ENCODE data around the gene ZC3H11A.
"Not testable (repeated sequence)": the region's sequence is repeated elsewhere in the genome, so short reads cannot be mapped to it uniquely, and the experiment has no call there.

ZC3H11A gene

GRCh38 chr1:203781962-203782361 lies 13.5 kb upstream of the ZC3H11A start:
- no peak for DNase-seq (ENCODE audit: low spot score)

- DNase-seq (ENCODE audit: low spot score) = no peak
Measured at GRCh38 chr1:203789966-203790365, 5.5 kb upstream of the ZC3H11A start.

GRCh38 chr1:203791498-203791897 lies 3.9 kb upstream of the ZC3H11A start:
- no peak for DNase-seq (ENCODE audit: low spot score)

GRCh38 chr1:203792486-203792885 lies 2.9 kb upstream of the ZC3H11A start:
- no peak for DNase-seq (ENCODE audit: low spot score)

- not testable (repeated sequence) for DNase-seq (ENCODE audit: low spot score)
Measured at GRCh38 chr1:203793561-203793960, 1.9 kb upstream of the ZC3H11A start.

GRCh38 chr1:203794764-203795440 lies 521 bp upstream of the ZC3H11A start:
- DNase-seq (ENCODE audit: low spot score) = no peak

GRCh38 chr1:203796236-203796605 lies 798 bp downstream of the ZC3H11A start:
- DNase-seq (ENCODE audit: low spot score) = peak; percentile 68

DNA sequence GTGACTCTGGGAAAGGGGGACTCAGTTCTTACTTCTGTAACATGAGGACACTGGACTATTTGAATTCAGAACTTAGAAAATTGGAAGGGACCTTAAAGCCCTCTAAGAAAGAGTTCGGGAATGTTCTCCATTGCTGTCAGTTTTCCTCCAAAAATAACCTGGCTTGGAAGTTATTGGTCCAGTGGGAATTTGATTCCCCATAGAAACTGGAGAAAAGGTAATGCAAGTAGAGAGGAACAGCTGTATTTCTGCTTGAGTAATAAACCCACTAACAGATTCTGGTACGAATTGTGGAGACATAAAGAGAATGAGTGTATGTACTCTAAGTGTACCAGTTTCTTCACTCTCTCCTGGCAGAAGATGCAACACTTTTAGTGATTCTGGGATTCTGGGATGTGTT lies 1.8 kb downstream of the ZC3H11A start:
- DNase-seq (ENCODE audit: low spot score) = no peak

DNA sequence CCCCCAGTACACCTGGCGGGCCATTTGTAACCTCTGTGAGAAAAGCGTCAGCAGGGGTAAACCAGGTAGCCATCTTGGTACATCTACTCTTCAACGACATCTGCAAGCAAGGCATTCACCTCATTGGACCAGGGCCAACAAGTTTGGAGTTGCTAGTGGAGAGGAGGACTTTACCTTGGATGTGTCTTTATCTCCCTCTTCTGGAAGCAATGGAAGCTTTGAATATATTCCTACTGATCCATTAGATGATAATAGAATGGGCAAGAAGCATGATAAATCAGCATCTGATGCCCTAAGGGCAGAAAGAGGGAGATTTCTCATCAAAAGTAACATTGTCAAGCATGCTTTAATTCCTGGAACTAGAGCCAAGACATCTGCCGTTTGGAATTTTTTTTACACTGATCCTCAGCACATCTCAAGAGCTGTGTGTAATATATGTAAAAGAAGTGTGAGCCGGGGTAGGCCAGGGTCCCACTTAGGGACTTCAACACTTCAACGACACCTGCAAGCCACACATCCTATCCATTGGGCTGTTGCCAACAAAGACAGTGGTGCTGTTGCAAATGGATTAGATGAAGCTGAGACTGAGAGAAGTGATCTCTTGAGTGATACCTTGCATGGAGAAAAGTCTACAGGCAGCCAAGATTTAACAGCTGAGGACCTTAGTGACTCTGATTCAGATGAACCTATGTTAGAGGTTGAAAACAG lies 2.7 kb downstream of the ZC3H11A start:
- no peak for DNase-seq (ENCODE audit: low spot score)

DNA sequence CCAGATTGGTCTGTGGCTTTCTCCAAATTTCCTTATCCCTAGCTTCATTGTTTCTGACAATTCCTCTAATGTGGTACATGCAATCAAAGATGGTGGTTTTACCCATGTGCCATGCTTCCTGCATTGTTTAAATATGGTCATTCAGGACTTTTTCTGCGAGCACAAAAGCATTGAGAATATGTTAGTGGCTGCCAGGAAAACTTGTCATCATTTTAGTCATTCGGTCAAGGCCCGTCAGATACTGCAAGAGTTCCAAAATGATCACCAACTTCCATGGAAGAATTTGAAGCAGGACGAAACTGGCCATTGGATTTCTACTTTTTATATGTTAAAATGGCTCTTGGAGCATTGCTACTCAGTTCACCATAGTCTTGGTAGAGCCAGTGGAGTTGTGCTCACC lies 3.7 kb downstream of the ZC3H11A start:
- DNase-seq (ENCODE audit: low spot score) = no peak

DNA sequence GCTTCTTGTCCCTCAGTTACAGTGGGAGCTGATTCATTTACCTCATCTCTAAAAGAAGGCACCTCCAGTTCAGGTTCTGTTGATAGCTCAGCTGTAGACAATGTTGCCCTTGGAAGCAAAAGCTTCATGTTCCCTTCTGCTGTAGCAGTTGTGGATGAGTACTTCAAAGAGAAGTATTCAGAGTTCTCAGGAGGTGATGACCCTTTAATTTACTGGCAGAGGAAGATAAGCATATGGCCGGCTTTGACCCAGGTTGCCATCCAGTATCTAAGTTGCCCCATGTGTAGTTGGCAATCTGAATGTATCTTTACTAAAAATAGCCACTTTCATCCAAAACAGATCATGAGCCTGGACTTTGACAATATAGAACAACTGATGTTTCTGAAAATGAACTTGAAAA lies 4.5 kb downstream of the ZC3H11A start:
- no peak for DNase-seq (ENCODE audit: low spot score)

DNA sequence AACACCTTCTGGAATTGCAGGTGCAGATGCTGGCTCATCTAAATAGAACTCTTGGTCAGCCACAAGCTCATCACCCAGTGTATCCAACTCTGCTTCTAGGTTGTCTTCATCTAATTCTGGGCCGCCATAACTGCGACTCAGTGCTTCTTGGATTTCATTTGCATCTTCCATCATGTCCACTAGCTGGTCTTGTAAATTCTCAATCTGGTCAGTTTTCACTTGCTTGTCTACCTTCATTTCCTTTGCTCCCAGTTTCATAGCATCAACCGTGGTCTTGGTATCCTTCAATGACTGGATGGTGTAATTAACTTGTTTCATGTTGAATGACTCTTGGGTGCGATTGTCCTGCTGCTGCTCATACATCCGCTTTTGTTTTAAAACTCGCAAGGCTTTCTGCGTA lies 10.3 kb downstream of the ZC3H11A start:
- no peak for DNase-seq (ENCODE audit: low spot score)

DNA sequence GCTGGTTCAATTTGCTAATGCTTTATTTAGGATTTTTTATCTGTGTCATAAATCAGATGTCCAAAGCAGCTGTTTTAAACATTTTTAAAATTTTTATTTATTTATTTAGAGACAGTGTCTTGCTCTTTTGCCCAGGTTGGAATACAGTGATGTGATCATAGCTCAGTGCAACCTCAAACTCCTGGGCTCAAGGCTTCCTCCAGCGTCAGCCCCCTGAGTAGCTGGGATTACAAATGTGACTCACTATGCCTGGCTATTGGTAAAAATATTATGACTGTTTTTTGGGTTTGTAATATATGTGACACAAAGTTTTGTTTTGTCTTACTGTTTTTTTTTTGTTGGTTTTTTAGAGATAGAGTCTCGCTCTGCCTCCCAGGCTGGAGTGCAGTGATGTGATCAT lies 11.8 kb downstream of the ZC3H11A start:
- DNase-seq (ENCODE audit: low spot score) = no peak

DNA sequence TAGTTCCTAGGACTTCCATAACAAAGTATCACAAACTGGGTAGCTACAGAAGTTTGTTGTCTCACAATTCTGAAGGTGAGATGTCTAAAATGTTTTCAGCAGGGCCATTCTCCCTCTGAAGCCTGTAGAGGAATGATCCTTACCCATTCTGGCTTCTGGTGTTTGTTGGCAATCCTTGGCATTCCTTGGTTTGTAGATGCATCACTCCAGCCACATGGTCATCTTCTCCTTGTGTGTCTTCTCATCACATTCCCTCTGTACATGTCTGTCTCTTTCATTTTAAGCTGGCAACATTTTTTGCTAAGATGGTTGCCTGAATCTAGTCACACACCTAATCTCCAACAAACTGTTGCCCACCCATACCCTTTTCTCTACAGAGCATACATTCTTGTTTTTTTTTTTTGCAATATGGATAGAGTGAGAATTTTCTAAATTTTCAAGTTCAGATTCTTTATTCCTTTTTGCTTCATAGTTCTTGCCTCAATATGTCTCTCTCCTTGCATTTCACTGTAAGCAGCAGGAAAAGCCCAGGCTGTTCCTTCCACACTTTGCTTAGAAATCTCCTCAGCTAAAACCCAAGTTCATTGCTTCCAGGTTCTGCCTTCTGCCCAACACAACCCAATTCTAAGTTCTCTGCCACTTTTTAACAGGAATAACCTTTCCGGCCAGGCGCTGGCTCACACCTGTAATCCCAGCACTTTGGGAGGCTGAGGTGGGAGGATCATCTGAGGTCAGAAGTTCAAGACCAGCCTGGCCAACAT lies 18.3 kb downstream of the ZC3H11A start:
- DNase-seq (ENCODE audit: low spot score) = no peak

DNA sequence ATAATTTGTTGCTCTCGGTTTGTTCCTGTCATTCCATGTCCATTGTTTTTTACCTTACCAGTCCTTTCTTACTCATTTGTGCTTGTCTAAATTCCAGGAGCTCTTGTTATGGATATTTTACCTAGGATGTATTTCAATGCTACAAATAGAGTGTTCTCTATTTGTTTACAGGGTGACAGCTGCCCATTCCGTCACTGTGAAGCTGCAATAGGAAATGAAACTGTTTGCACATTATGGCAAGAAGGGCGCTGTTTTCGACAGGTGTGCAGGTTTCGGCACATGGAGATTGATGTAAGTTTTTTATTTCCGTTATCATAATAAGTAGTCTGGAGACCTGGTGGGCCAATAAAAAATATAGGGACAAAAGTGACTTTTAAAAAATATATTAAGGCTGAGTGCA lies 23.0 kb downstream of the ZC3H11A start:
- peak; percentile 67 for DNase-seq (ENCODE audit: low spot score)

- no peak for DNase-seq (ENCODE audit: low spot score)
Measured at GRCh38 chr1:203823306-203823705, 27.9 kb downstream of the ZC3H11A start.

DNA sequence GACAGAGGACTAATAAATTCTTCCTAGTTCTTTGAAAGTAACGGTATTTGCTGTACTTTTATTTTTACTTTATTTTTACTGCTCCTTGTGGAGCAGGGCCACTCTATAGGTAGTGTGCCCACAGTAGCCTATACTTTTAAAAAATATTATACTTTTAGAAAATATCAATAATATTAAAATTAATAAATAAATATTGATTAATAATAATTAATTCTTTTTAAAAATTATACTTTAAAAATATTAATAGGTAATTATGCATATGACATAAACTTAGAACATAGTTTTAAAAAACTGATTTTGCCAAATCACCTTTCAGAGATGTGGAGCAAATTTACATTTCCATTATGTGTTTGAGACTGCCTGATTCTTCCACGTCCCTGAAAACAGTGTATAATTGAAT lies 30.8 kb downstream of the ZC3H11A start:
- no peak for DNase-seq (ENCODE audit: low spot score)

DNA sequence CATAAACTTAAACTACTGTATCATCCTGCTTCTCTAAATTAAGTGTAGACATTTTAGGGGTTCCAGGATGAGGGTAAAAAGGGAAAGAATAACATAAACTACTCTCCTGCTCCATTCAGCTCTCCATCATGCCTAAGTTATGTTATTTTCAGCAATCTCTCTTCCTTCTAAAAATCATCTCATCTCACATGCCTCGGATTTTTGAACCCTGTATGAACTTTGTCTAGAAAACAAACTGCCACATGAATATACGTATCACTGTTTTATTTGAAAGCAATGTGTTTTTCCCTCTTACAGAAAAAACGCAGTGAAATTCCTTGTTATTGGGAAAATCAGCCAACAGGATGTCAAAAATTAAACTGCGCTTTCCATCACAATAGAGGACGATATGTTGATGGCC lies 32.6 kb downstream of the ZC3H11A start:
- DNase-seq (ENCODE audit: low spot score) = no peak

- DNase-seq (ENCODE audit: low spot score) = no peak
Measured at GRCh38 chr1:203828503-203828902, 33.1 kb downstream of the ZC3H11A start.

DNA sequence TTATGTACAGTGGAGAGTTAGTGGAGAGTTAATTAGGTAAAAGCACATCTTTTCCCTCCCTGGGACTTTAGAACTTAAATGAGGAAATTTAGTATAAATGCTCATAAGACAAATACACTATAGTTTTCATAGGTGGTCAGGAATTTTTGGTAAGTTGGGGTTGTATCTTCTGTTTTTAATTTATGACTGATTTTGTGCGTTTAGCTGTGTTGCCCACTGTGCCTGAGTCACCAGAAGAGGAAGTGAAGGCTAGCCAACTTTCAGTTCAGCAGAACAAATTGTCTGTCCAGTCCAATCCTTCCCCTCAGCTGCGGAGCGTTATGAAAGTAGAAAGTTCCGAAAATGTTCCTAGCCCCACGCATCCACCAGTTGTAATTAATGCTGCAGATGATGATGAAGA lies 33.8 kb downstream of the ZC3H11A start:
- not testable (repeated sequence) for DNase-seq (ENCODE audit: low spot score)

- no peak for DNase-seq (ENCODE audit: low spot score)
Measured at GRCh38 chr1:203835476-203835875, 40.1 kb downstream of the ZC3H11A start.

DNA sequence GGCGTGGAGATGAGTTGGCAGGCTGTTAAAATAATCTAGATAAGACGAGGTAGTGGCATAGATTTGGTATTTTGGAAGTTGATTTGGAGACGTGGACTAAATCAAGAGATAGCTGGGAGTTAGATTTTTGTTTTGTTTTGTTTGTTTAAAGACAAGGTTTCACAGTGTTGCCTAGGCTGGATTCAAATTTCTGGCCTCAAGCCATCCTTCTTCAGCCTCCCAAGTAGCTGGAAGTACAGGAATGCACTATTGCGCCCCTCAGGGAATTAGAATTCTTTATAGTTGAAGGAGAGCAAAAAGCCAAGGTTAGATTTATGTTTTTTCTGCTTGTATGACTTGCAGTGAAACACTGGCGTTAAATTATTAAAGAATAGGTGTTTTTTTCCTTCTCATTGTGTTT lies 43.7 kb downstream of the ZC3H11A start:
- no peak for DNase-seq (ENCODE audit: low spot score)

DNA sequence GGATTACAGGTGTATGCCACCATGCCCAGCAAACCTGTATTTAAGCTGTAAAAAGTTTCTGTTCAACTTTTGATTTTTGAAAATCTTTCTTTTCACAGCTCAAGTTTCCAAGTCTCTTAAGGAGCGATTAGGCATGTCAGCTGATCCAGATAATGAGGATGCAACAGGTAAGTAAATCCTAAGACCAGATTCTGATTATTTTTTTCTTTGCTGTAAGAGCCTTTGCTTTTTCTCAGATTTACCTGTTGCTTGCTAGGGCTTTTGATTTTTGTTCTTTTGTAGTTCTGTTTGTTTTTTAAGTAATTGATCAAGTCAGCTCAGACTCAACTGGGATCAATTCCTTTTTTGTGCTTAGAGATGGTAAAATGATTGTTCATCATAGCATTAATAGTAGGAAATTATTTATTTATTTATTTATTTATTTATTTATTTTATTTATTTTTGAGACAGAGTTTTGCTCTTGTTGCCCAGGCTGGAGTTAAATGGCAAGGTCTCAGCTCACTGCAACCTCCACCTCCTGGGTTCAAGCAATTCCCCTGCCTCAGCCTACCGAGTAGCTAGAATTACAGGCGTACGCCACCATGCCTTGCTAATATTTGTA lies 44.9 kb downstream of the ZC3H11A start:
- no peak for DNase-seq (ENCODE audit: low spot score)
